ENCODE results near the gene SPDYE3.
"Not testable (repeated sequence)": the region's sequence is repeated elsewhere in the genome, so short reads cannot be mapped to it uniquely, and the experiment has no call there.

SPDYE3 gene

GRCh38 chr7:100352230-100352781 lies 44.8 kb downstream of the SPDYE3 start:
- not testable (repeated sequence) for DNase-seq (ENCODE audit: low read depth)

- no peak for DNase-seq (ENCODE audit: low read depth)
Measured at GRCh38 chr7:100352984-100353684, 45.6 kb downstream of the SPDYE3 start.

GRCh38 chr7:100353685-100354330 lies 46.3 kb downstream of the SPDYE3 start:
- no peak for DNase-seq (ENCODE audit: low read depth)

- no peak for DNase-seq (ENCODE audit: low read depth)
Measured at GRCh38 chr7:100356416-100357068, 49.0 kb downstream of the SPDYE3 start.

- DNase-seq (ENCODE audit: low read depth) = no peak
Measured at GRCh38 chr7:100357131-100357561, 49.6 kb downstream of the SPDYE3 start.

- no peak for DNase-seq (ENCODE audit: low read depth)
Measured at GRCh38 chr7:100358027-100358856, 50.7 kb downstream of the SPDYE3 start, which contains the start of gene PILRB. TSS of gene PILRB (plus strand) at chr7:100358117. CDS start at chr7:100358303, 186 bp downstream.

- DNase-seq (ENCODE audit: low read depth) = no peak
Measured at GRCh38 chr7:100358857-100359212, 51.3 kb downstream of the SPDYE3 start.

GRCh38 chr7:100360135-100360854 lies 52.8 kb downstream of the SPDYE3 start:
- no peak for DNase-seq (ENCODE audit: low read depth)

- DNase-seq (ENCODE audit: low read depth) = no peak
Measured at GRCh38 chr7:100363098-100363497, 55.6 kb downstream of the SPDYE3 start.

GRCh38 chr7:100363797-100364196 lies 56.3 kb downstream of the SPDYE3 start:
- DNase-seq (ENCODE audit: low read depth) = not testable (repeated sequence)

GRCh38 chr7:100364480-100364879 lies 57.0 kb downstream of the SPDYE3 start:
- DNase-seq (ENCODE audit: low read depth) = no peak

- DNase-seq (ENCODE audit: low read depth) = not testable (repeated sequence)
Measured at GRCh38 chr7:100365998-100366367, 58.5 kb downstream of the SPDYE3 start.

- no peak for DNase-seq (ENCODE audit: low read depth)
Measured at GRCh38 chr7:100366411-100367250, 59.1 kb downstream of the SPDYE3 start.

- DNase-seq (ENCODE audit: low read depth) = no peak
Measured at GRCh38 chr7:100367251-100367620, 59.7 kb downstream of the SPDYE3 start.

- no peak for DNase-seq (ENCODE audit: low read depth)
Measured at GRCh38 chr7:100367676-100368613, 60.4 kb downstream of the SPDYE3 start.

- no peak for DNase-seq (ENCODE audit: low read depth)
Measured at GRCh38 chr7:100369105-100369504, 61.6 kb downstream of the SPDYE3 start.

- DNase-seq (ENCODE audit: low read depth) = no peak
Measured at GRCh38 chr7:100370303-100370702, 62.8 kb downstream of the SPDYE3 start.

- no peak for DNase-seq (ENCODE audit: low read depth)
Measured at GRCh38 chr7:100370746-100371145, 63.2 kb downstream of the SPDYE3 start.

- DNase-seq (ENCODE audit: low read depth) = no peak
Measured at GRCh38 chr7:100371561-100372171, 64.2 kb downstream of the SPDYE3 start.

Data from activated T-helper 1 cell treated with Interleukin-2 at 50 U/mL for 16 hours (primary cell).